GM12873 (cell line): ENCODE results near the gene C19orf73.

Source experiments
- CTCF ChIP-seq: IDR thresholded peaks from 2 replicates; pipeline ENCODE4 v1.5.1; 2012; ENCODE audit warnings: low read depth, mild to moderate bottlenecking, moderate library complexity, low read length, control low read depth; ENCODE audit not compliant: insufficient read depth; ENCODE audit errors: missing control alignments

Gene C19orf73

GRCh38 chr19:49126575-49126974 is 7.6 kb upstream of the C19orf73 start:
- no peak for TF ChIP-seq CTCF

GRCh38 chr19:49125025-49125731 is 6.2 kb upstream of the C19orf73 start:
- no peak for TF ChIP-seq CTCF

GRCh38 chr19:49120868-49121267 is 1.9 kb upstream of the C19orf73 start:
- TF ChIP-seq CTCF, result no peak

- TF ChIP-seq CTCF, result no peak
Measured at GRCh38 chr19:49120325-49120683, 1.4 kb upstream of the C19orf73 start.

GRCh38 chr19:49119411-49120324 is 725 bp upstream of the C19orf73 start, which contains the start of gene PPFIA3:
Gene PPFIA3 (plus strand): TSS chr19:49119544. CDS start chr19:49127874, 8,330 bp downstream.
- no peak for TF ChIP-seq CTCF

- TF ChIP-seq CTCF, result no peak
Measured at GRCh38 chr19:49117677-49118564, 1.0 kb downstream of the C19orf73 start.
